B cell (primary cell): ENCODE measurements around the gene SCAMP3. TPM values are rescaled to one million over a fixed set of nuclear protein-coding genes. Genes with fewer than 3 reads are reported as not detected.

Source experiments
- ATAC-seq: fragments of 200-7000 bp; cut with Tn5 transposase; one replicate; pipeline ENCODE4 v1.10.0; 2021; ENCODE audit warnings: low read depth, mild to moderate bottlenecking, moderate number of reproducible peaks, moderate library complexity
- CTCF ChIA-PET: fragments of 350-600 bp; sonication (Branson Sonifier 250); formaldehyde crosslinking; loops from one replicate; lab custom pipeline; 2021; ENCODE audit warnings: antibody characterized with exemption, inconsistent platforms; lab: Charles Lee
- POLR2A ChIA-PET: fragments of 350-600 bp; sonication (Branson Sonifier 250); formaldehyde crosslinking; loops from one replicate; lab custom pipeline; 2021; ENCODE audit warnings: antibody characterized with exemption; lab: Charles Lee
- DNase-seq: peaks from one replicate; pipeline ENCODE4 v3.0.0; 2013
- H2AFZ ChIP-seq: 2 replicates; pipeline ENCODE4 v1.6.1; 2012; ENCODE audit warnings: mild to moderate bottlenecking, low read depth, low read length; ENCODE audit not compliant: insufficient read depth, poor library complexity, severe bottlenecking
- H3K27ac ChIP-seq, 2 donors: 1 replicate in 1 of 2; 2 replicates in 1 of 2; pipeline ENCODE4 v1.5.1; 2012 to 2013; ENCODE audit warnings: low read length in 2 of 2, mild to moderate bottlenecking in 2 of 2, moderate library complexity in 1 of 2
- H3K27me3 ChIP-seq, 4 experiments: fragments of 200-600 bp in 1 of 4; sonication (generic) in 1 of 4; replicated peaks in 1 of 4; 1 replicate in 2 of 4; 2 replicates in 2 of 4; pipeline versions ENCODE4 v1.6.1 to v1.7.0; 2013 to 2016; ENCODE audit warnings: low read length in 3 of 4, mild to moderate bottlenecking in 2 of 4, mixed read lengths in 1 of 4, moderate library complexity in 1 of 4; ENCODE audit not compliant: insufficient read depth in 4 of 4, control insufficient read depth in 3 of 4; ENCODE audit errors: control extremely low read depth in 1 of 4
- H3K36me3 ChIP-seq, 2 experiments: replicated peaks in 1 of 2; 1 replicate in 1 of 2; 2 replicates in 1 of 2; pipeline versions ENCODE4 v1.6.1 to v1.7.1; 2013; ENCODE audit warnings: low read length in 1 of 2; ENCODE audit not compliant: insufficient read depth in 2 of 2, control insufficient read depth in 1 of 2; ENCODE audit errors: control extremely low read depth in 1 of 2, extremely low read depth in 1 of 2
- H3K4me1 ChIP-seq, 2 donors: fragments of 200-600 bp in 1 of 2; sonication (generic) in 1 of 2; 1 replicate in 1 of 2; 2 replicates in 1 of 2; pipeline versions ENCODE4 v1.5.1 to v1.6.1; 2013 to 2017; ENCODE audit warnings: low read length in 2 of 2; ENCODE audit not compliant: control insufficient read depth in 2 of 2, insufficient read depth in 2 of 2
- H3K4me2 ChIP-seq: replicated peaks from 2 replicates; pipeline ENCODE3; 2012; ENCODE audit warnings: mild to moderate bottlenecking, low read depth, low read length; ENCODE audit not compliant: poor library complexity, severe bottlenecking
- H3K4me3 ChIP-seq, 5 experiments: fragments of 200-600 bp in 1 of 5; sonication (generic) in 1 of 5; 1 replicate in 3 of 5; 2 replicates in 2 of 5; pipeline versions ENCODE4 v1.5.1 to v1.7.0; 2011 to 2016; ENCODE audit warnings: low read length in 4 of 5, mild to moderate bottlenecking in 4 of 5, low read depth in 2 of 5, control low read depth in 1 of 5, moderate library complexity in 1 of 5; ENCODE audit not compliant: insufficient read depth in 1 of 5; ENCODE audit errors: control extremely low read depth in 1 of 5, extremely low read depth in 1 of 5
- H3K79me2 ChIP-seq: fragments of 200-600 bp; sonication (generic); one replicate; pipeline ENCODE4 v1.6.0; 2016; ENCODE audit warnings: low read length; ENCODE audit not compliant: control insufficient read depth, insufficient read depth
- H3K9ac ChIP-seq: fragments of 200-600 bp; sonication (generic); 2 replicates; pipeline ENCODE4 v1.6.1; 2017; ENCODE audit warnings: mild to moderate bottlenecking, low read length, moderate library complexity
- H3K9me3 ChIP-seq, 3 donors: one replicate each; pipeline versions ENCODE4 v1.6.1 to v1.7.1; 2013; ENCODE audit warnings: low read length in 2 of 3; ENCODE audit not compliant: control insufficient read depth in 2 of 3, insufficient read depth in 1 of 3; ENCODE audit errors: control extremely low read depth in 1 of 3
- H4K20me1 ChIP-seq: 2 replicates; pipeline ENCODE4 v1.6.0; 2012; ENCODE audit warnings: mild to moderate bottlenecking, low read length; ENCODE audit not compliant: insufficient read depth, control insufficient read depth, poor library complexity, severe bottlenecking
- H3K27ac Mint-ChIP-seq: one replicate; pipeline ENCODE4 v1.8.0; 2021; ENCODE audit warnings: mixed read lengths
- H3K27me3 Mint-ChIP-seq: one replicate; pipeline ENCODE4 v1.8.0; 2021; ENCODE audit warnings: mixed read lengths
- H3K4me1 Mint-ChIP-seq: one replicate; pipeline ENCODE4 v1.8.0; 2021; ENCODE audit warnings: mixed read lengths
- H3K4me3 Mint-ChIP-seq: one replicate; pipeline ENCODE4 v1.8.0; 2021; ENCODE audit warnings: mixed read lengths
- H3K9me3 Mint-ChIP-seq: one replicate; pipeline ENCODE4 v1.8.0; 2022; ENCODE audit warnings: mixed read lengths; ENCODE audit not compliant: insufficient read depth
- CTCF ChIP-seq: fragments of 200-600 bp; IDR thresholded peaks from one replicate; pipeline ENCODE4 v1.8.0; 2022; ENCODE audit warnings: antibody characterized with exemption, mild to moderate bottlenecking
- EZH2 ChIP-seq: IDR thresholded peaks from 2 replicates; pipeline ENCODE4 v1.6.1; 2012; ENCODE audit warnings: borderline replicate concordance, low read depth, mild to moderate bottlenecking, moderate library complexity, low read length; ENCODE audit not compliant: insufficient read depth, poor library complexity, severe bottlenecking
- WGBS: methylation state at CpG from one replicate; pipeline ENCODE4 v1.1.5; 2013; ENCODE audit warnings: missing lambda C conversion rate; ENCODE audit not compliant: insufficient coverage; 5-methylcytosine and 5-hydroxymethylcytosine counted together
- intact Hi-C: fragments of 100-400 bp; cut with micrococcal nuclease; formaldehyde crosslinking; loops from one replicate; pipeline ENCODE4 v1.10.0; 2022
- polyA plus RNA-seq: library from polyadenylated mRNA; depleted of rRNA; stranded (reverse); fragments of >200 nt; gene quantifications from 2 replicates; pipeline ENCODE4 v1.2.3, GENCODE V29; 2012
- total RNA-seq, 2 donors: library from RNA; stranded (reverse); fragments of 120-200 nt in 1 of 2; gene quantifications; 1 replicate in 1 of 2; 2 replicates in 1 of 2; pipeline versions ENCODE4 v1.2.3 to v1.2.4, GENCODE V29; 2013 to 2022

SCAMP3 gene
- total and polyA plus RNA-seq, 2 donors (not counting 1 experiment from before 2014, with no cell fraction given) = 79.8 to 107 TPM

GRCh38 chr1:155207806-155208540 is 54.2 kb downstream of the SCAMP3 start, which contains the start of gene THBS3:
THBS3 (minus strand) TSS chr1:155207897; CDS start chr1:155207876, 21 bp downstream.
- no peak for DNase-seq
- 40% methylated on average over 15 of the region's 17 CpGs for WGBS
- H3K4me1 ChIP-seq = peaks cover 21 to 26% of the 10 kb centered on the region in 2 donors

More at GRCh38 chr1:155207806-155208540, 54.2 kb downstream of the SCAMP3 start, which contains the start of gene THBS3:
- Histone ChIP-seq H3K9me3 (no peaks in the 10 kb centered on the region), H2AFZ (peak within 1 kb of the TSS; percentile 80), H3K4me2 (peak within 1 kb of the TSS; percentile 95), H3K4me3 (peak within 1 kb of the TSS; percentile 35 to 94 (median 79)), H3K36me3 (peaks cover 0 to 3% of the 10 kb centered on the region in 2 experiments), H3K9ac (peak within 1 kb of the TSS; percentile 99), H3K27ac (peak within 1 kb of the TSS; percentile 95 to 100), H3K79me2 (no peaks in the 10 kb centered on the region), H4K20me1 (no peaks in the 10 kb centered on the region), H3K27me3 (no peaks in the 10 kb centered on the region)
- Mint-ChIP-seq H3K9me3 (no peaks in the 10 kb centered on the region), H3K27me3 (no peaks in the 10 kb centered on the region), H3K4me3 (peak within 1 kb of the TSS; percentile 81), H3K27ac (peak within 1 kb of the TSS; percentile 91), H3K4me1 (peaks cover 22% of the 10 kb centered on the region)
- TF ChIP-seq EZH2 = no peak
- TF ChIP-seq CTCF = no peak
- no peak for ATAC-seq
- CTCF ChIA-PET = interaction anchor here (0.6 to 8.7 kb wide), 18 partner anchors 10 to 472 kb away, joined by 3 to 189 read pairs (median 7); partner anchors contain the start of gene KRTCAP2
- intact Hi-C loops = loop anchor here (1.0 to 5.0 kb wide), 6 partner anchors 15 to 384 kb away; no protein-coding TSS in a partner anchor
- POLR2A ChIA-PET = interaction anchor here (0.6 to 3.7 kb wide), 7 partner anchors 17 to 921 kb away, joined by 3 to 47 read pairs (median 5); partner anchors contain the start of genes RUSC1 and SCAMP3
